Measurements from ENCODE around the gene LRRN2. TPM values are rescaled to one million over a fixed set of nuclear protein-coding genes. Genes with fewer than 3 reads are reported as not detected.

LRRN2 gene
- total and polyA plus RNA-seq, 4 donors, result 0.97 to 4.4 (median 1.2) TPM

GRCh38 chr1:204680051-204680450, 5.5 kb downstream of the LRRN2 start:
- no peaks in the 10 kb centered on the region for H3K36me3 ChIP-seq (ENCODE audit: control insufficient read depth in 4 of 4, insufficient read depth in 4 of 4, low read length in 4 of 4)
- 66 to 81% methylated on average over 3 of the region's 3 CpGs for WGBS, 2 donors
- H3K9me3 ChIP-seq (ENCODE audit: control insufficient read depth in 4 of 4, insufficient read depth in 3 of 4, low read length in 3 of 4), result peaks cover 0 to 2% (median 0%) of the 10 kb centered on the region in 4 donors
- H3K4me3 ChIP-seq, result no peak overlapping the region
- H3K27me3 ChIP-seq (ENCODE audit: control insufficient read depth in 3 of 3, insufficient read depth in 3 of 3, low read length in 2 of 3), result peaks cover 4 to 30% (median 10%) of the 10 kb centered on the region in 3 donors
- no peak for ATAC-seq (ENCODE audit: insufficient read depth, low FRiP score)
- no peak for TF ChIP-seq CTCF (IDR thresholded peaks at IDR 0.05; ENCODE audit: control extremely low read depth, extremely low read depth)
- peaks cover 0 to 7% (median 0%) of the 10 kb centered on the region in 5 donors for H3K4me1 ChIP-seq (ENCODE audit: control insufficient read depth in 5 of 5, insufficient read depth in 5 of 5, low read length in 5 of 5)
- no peak overlapping the region for H3K27ac ChIP-seq (ENCODE audit: low read depth in 1 of 2, low read length in 1 of 2)
- DNase-seq, result no peak
- H3K9ac ChIP-seq (ENCODE audit: insufficient read depth in 1 of 2, low read length in 2 of 2), result no peak overlapping the region

GRCh38 chr1:204678721-204679475, 6.6 kb downstream of the LRRN2 start:
- 78 to 88% methylated on average over 7 of the region's 7 CpGs for WGBS, 2 donors
- ATAC-seq (ENCODE audit: insufficient read depth, low FRiP score), result no peak
- DNase-seq, result no peak
- no peaks in the 10 kb centered on the region for H3K4me1 ChIP-seq (ENCODE audit: control insufficient read depth in 5 of 5, insufficient read depth in 5 of 5, low read length in 5 of 5)
- no peak overlapping the region for H3K9ac ChIP-seq (ENCODE audit: insufficient read depth in 1 of 2, low read length in 2 of 2)
- H3K9me3 ChIP-seq (ENCODE audit: control insufficient read depth in 4 of 4, insufficient read depth in 3 of 4, low read length in 3 of 4), result peaks cover 0 to under 1% (median 0%) of the 10 kb centered on the region in 4 donors
- no peak overlapping the region for H3K4me3 ChIP-seq
- H3K27ac ChIP-seq (ENCODE audit: low read depth in 1 of 2, low read length in 1 of 2), result no peak overlapping the region
- H3K36me3 ChIP-seq (ENCODE audit: control insufficient read depth in 4 of 4, insufficient read depth in 4 of 4, low read length in 4 of 4), result no peaks in the 10 kb centered on the region
- TF ChIP-seq CTCF (IDR thresholded peaks at IDR 0.05; ENCODE audit: control extremely low read depth, extremely low read depth), result no peak
- peaks cover 3 to 19% (median 6%) of the 10 kb centered on the region in 3 donors for H3K27me3 ChIP-seq (ENCODE audit: control insufficient read depth in 3 of 3, insufficient read depth in 3 of 3, low read length in 2 of 3)

GRCh38 chr1:204677864-204678263, 7.7 kb downstream of the LRRN2 start:
- TF ChIP-seq CTCF (IDR thresholded peaks at IDR 0.05; ENCODE audit: control extremely low read depth, extremely low read depth), result no peak
- Histone ChIP-seq H3K9ac (ENCODE audit: insufficient read depth in 1 of 2, low read length in 2 of 2) (no peak overlapping the region), H3K27ac (ENCODE audit: low read depth in 1 of 2, low read length in 1 of 2) (no peak overlapping the region), H3K4me1 (ENCODE audit: control insufficient read depth in 5 of 5, insufficient read depth in 5 of 5, low read length in 5 of 5) (no peaks in the 10 kb centered on the region), H3K36me3 (ENCODE audit: control insufficient read depth in 4 of 4, insufficient read depth in 4 of 4, low read length in 4 of 4) (no peaks in the 10 kb centered on the region), H3K27me3 (ENCODE audit: control insufficient read depth in 3 of 3, insufficient read depth in 3 of 3, low read length in 2 of 3) (peaks cover 0 to 11% (median 3%) of the 10 kb centered on the region in 3 donors), H3K4me3 (no peak overlapping the region), H3K9me3 (ENCODE audit: control insufficient read depth in 4 of 4, insufficient read depth in 3 of 4, low read length in 3 of 4) (no peaks in the 10 kb centered on the region)
- 77 to 87% methylated on average over 9 of the region's 9 CpGs for WGBS, 2 donors
- DNase-seq (no peak), ATAC-seq (ENCODE audit: insufficient read depth, low FRiP score) (no peak)
